Naive thymus-derived CD8-positive, alpha-beta T cell (primary cell): ENCODE results near the gene TULP4. TPM values are rescaled to one million over a fixed set of nuclear protein-coding genes. Genes with fewer than 3 reads are reported as not detected.

ENCODE experiments used
- ATAC-seq, 2 donors: fragments of 150-1000 bp; cut with Tn5 transposase in 1 of 2; sonication (Bioruptor Pico), chemical (Tn5 transposase) in 1 of 2; 1 replicate in 1 of 2; 2 replicates in 1 of 2; pipeline ENCODE4 v1.10.0; 2021; ENCODE audit warnings: mild to moderate bottlenecking in 2 of 2, moderate library complexity in 2 of 2
- POLR2A ChIA-PET: fragments of 350-600 bp; sonication (Branson Sonifier 250); formaldehyde crosslinking; loops from one replicate; lab custom pipeline; 2021; ENCODE audit warnings: antibody characterized with exemption; lab: Charles Lee
- DNase-seq, 10 donors: peaks; one replicate each; pipeline versions ENCODE4 v3.0.0 to v3.0.0-alpha.2; 2020 to 2022
- H3K27ac Mint-ChIP-seq, 10 donors: one replicate each; pipeline ENCODE4 v1.8.0; 2020 to 2022; ENCODE audit warnings: mild to moderate bottlenecking in 10 of 10, mixed read lengths in 10 of 10, moderate library complexity in 4 of 10, inconsistent platforms in 1 of 10
- H3K27me3 Mint-ChIP-seq, 5 donors: one replicate each; pipeline ENCODE4 v1.8.0; 2021 to 2022; ENCODE audit warnings: mixed read lengths in 5 of 5
- H3K36me3 Mint-ChIP-seq, 3 donors: one replicate each; pipeline ENCODE4 v1.8.0; 2020 to 2022; ENCODE audit warnings: mixed read lengths in 3 of 3, mild to moderate bottlenecking in 2 of 3, inconsistent platforms in 1 of 3
- H3K4me1 Mint-ChIP-seq, 4 donors: one replicate each; pipeline ENCODE4 v1.8.0; 2021 to 2022; ENCODE audit warnings: mixed read lengths in 4 of 4
- H3K4me3 Mint-ChIP-seq, 10 donors: one replicate each; pipeline ENCODE4 v1.8.0; 2020 to 2022; ENCODE audit warnings: mild to moderate bottlenecking in 10 of 10, mixed read lengths in 10 of 10, moderate library complexity in 6 of 10, inconsistent platforms in 1 of 10
- H3K9me3 Mint-ChIP-seq, 9 donors: one replicate each; pipeline ENCODE4 v1.8.0; 2020 to 2022; ENCODE audit warnings: mixed read lengths in 9 of 9, mild to moderate bottlenecking in 3 of 9, inconsistent platforms in 1 of 9, moderate library complexity in 1 of 9
- polyA plus RNA-seq, 3 donors: library from polyadenylated mRNA; unstranded; fragments of 300-500 nt; fragmentation: Illumina TruSeq; gene quantifications; one replicate each; pipeline ENCODE4 v1.2.3, GENCODE V29; 2021
- total RNA-seq, 8 experiments: library from RNA in 2 of 8; stranded (reverse) in 2 of 8; gene quantifications; one replicate each; pipeline ENCODE4 v1.2.3 and lab custom pipeline; 2021 to 2026

The TULP4 gene
- total and polyA plus RNA-seq, 5 experiments from 2014 or later, result 18.9 to 59.5 (median 25.8) TPM

DNA sequence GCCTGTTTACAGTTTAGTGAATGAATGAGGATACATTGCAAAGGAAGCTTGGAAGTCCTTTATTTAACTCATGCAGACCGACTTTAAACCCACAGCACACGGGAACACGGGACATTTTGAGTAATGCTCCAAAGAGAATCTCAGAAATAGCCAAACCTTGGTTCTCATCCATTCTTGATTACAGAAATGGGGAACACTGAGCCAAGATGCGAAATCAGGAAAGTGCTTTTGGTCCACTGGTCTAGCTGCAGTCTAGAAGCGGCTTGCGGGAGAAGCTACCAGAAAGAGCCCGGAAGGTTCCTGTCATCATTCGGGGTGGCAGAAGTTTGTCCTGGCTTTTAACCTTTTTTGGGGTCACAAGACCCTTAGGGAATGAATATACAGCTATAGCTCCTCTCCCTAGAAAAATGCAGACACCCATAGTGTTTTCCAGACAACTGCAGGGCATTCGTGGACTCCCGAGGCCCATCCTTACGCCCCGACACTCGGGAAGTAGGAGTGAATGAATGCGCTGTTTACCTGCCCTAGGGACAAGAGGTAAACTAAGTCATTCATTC lies 247.2 kb downstream of the TULP4 start:
- H3K36me3 Mint-ChIP-seq, result no peaks in the 10 kb centered on the region
- H3K27ac Mint-ChIP-seq, result peak overlapping the region; percentile 16 to 88 (median 80)
- no peak for DNase-seq
- POLR2A ChIA-PET, result interaction anchor here (0.7 to 1.9 kb wide), 7 partner anchors 9 to 338 kb away, joined by 4 to 10 read pairs (median 5); no protein-coding TSS in a partner anchor
- no peaks in the 10 kb centered on the region for H3K27me3 Mint-ChIP-seq
- ATAC-seq, result no peak
- peak overlapping the region; percentile 51 to 94 (median 75) for H3K4me3 Mint-ChIP-seq
- no peaks in the 10 kb centered on the region for H3K9me3 Mint-ChIP-seq
- peaks cover 16 to 42% (median 37%) of the 10 kb centered on the region in 4 donors for H3K4me1 Mint-ChIP-seq

DNA sequence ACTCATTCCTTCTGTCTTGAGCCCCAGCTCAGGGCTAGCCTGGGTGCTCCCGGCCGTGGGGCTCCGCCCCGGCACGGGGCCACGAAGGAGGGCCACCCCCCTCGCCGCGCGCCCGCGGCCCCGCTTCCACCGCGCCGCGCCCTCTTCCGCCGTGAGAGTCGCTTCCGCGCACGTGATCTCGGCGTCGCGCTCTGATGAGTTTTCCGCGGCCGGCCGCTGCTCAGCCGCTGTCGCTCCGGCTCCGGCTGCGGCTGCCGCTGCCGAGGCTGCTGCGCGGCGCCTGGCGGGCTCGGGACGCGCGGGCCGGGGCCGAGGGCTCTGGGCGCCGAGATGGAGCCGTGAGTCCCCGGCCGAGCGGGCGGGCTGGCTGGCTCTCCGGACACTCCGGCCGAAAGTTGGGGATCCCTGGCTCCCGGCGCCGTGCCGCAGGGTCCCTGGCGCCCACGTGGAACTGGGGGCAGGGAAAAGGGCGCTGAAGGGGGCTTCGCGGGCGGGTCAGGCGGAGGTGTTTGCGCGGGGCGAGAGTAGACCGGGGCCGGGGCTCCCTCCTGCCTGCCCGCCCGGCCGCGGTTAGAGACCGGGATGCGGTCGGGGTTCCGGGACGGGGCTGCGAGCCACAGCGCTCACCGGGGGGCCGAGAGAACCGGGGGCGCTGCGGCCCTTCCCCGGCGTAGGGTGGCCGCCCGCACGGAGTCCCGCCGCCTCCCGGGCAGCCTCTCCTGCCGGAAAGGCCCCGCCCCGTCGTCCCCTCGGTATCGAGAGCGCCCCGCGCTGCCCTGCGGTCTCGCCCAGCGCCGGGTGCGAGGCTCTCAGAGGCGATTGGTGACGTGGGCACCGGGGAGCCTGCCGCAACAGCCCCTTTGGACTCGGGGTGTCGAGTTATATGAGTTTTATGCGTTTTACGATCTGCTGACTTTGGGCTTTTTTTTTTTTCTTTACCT lies 247.9 kb downstream of the TULP4 start, which contains the start of gene TMEM181:
TMEM181 (plus strand) TSS at position 197 of the 941 bp plus-strand sequence; CDS start at position 331, 134 bp downstream.
- Mint-ChIP-seq H3K4me3 (peak within 1 kb of the TSS; percentile 89 to 97 (median 94)), H3K9me3 (no peaks in the 10 kb centered on the region), H3K27ac (peak within 1 kb of the TSS; percentile 79 to 97 (median 94)), H3K36me3 (no peaks in the 10 kb centered on the region), H3K4me1 (peaks cover 20 to 50% (median 45%) of the 10 kb centered on the region in 4 donors), H3K27me3 (no peaks in the 10 kb centered on the region)
- ATAC-seq, result peak; percentile 90 to 91
- peak; percentile 79 to 90 (median 85) for DNase-seq
- POLR2A ChIA-PET, result interaction anchor here (0.7 to 1.9 kb wide), 5 partner anchors 8 to 339 kb away, joined by 4 to 10 read pairs (median 4); no protein-coding TSS in a partner anchor

DNA sequence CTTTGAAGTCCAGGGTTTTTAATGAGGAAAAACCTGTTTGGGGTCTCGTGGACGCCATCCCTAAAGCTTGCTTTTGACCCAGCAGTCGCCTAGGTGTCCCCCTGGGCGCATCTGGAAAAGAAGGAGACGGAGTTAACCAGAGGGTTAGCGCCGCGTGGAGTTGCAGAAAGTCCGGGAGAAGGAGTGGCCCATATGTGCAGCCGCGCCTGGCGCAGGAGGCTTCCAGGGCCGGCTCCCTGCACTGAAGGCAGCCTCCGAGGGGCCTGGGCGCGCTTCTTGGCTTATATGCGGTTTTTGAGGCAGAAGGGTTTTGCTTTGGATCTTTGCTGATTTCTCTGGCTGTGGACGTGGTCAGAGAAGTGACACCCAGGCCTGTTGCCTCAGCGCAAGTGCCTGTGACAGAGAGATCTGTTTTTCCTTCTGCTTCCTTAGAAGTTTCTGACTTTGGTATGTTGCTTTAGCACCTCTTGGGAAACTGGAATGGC lies 248.6 kb downstream of the TULP4 start:
- POLR2A ChIA-PET, result no interaction called here
- H3K4me3 Mint-ChIP-seq, result peak overlapping the region; percentile 89 to 97 (median 94)
- peaks cover 24 to 56% (median 52%) of the 10 kb centered on the region in 4 donors for H3K4me1 Mint-ChIP-seq
- peak overlapping the region; percentile 73 to 97 (median 94) for H3K27ac Mint-ChIP-seq
- H3K27me3 Mint-ChIP-seq, result no peaks in the 10 kb centered on the region
- DNase-seq, result no peak
- no peak for ATAC-seq
- H3K36me3 Mint-ChIP-seq, result no peaks in the 10 kb centered on the region
- H3K9me3 Mint-ChIP-seq, result no peaks in the 10 kb centered on the region

Other genes with a start within 250 kb of the TULP4 start
- 1 to 10 TPM; 3.2 to 3.8 TPM for gene SERAC1, start 144.2 kb upstream of the TULP4 start, total RNA-seq
- 1 to 10 TPM; 2.1 to 3.7 (median 2.2) TPM for gene SERAC1, start 144.2 kb upstream of the TULP4 start, polyA plus RNA-seq
- 10 to 100 TPM; 12.5 to 13.7 TPM for gene GTF2H5, start 144.1 kb upstream of the TULP4 start, total RNA-seq
- 10 to 100 TPM; 21.8 to 25.9 (median 22.5) TPM for gene GTF2H5, start 144.1 kb upstream of the TULP4 start, polyA plus RNA-seq
- 10 to 100 TPM; 16.6 to 16.9 TPM for gene TMEM181, start 247.6 kb downstream of the TULP4 start, total RNA-seq
- 1 to 10 TPM; 3.9 to 4.6 (median 4.2) TPM for gene TMEM181, start 247.6 kb downstream of the TULP4 start, polyA plus RNA-seq